ENCODE results near the gene ACP2.
A peak's percentile ranks its signal among the peaks of the same experiment; 100 is the strongest.

DNA sequence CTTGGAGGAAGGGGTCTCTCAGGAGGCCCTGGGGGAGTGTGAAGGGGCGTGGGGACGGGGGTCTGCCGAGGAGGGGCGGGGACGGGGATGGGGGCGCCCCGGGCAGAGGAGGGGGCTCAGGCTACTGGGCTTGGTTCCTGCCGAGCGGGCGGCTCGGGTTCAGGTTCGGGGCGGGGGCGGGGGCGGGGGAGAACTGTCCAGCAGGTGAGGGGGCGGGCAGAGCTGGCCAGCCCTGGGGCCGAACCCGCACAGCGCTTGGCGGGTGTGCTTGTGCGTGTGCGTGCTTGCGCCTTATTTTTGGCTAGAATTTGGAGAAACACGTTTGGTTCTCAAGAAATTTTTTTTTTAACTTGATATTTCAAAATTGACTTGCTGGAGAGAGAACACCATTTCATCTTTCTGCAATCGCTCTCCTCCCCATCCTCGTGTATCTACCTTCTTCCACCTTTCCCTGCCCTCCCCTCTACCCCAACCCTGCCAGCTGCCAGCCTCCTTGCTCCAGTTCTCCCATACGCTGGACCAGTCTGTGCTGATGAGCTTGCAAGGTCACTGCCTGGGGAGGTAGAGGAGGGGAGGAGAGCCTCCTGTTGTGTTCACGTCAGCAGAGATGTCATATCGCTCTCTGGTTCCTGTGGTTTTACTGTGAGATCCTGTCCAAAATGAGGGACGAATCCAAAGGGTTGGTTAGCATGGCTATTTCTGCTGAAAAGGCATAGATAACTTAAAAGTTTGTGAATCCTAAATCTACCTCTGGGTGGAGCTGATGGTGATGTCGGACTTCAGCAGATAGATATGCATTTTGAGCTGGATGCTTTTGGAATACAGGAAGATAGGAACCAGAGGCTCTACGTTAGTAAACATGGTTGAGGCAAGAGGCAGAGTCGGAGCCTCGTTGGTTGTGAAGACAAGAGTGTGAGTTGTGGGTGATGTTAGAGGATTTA is 22.0 kb upstream of the ACP2 start:
- TF ChIP-seq, protein P1, sequence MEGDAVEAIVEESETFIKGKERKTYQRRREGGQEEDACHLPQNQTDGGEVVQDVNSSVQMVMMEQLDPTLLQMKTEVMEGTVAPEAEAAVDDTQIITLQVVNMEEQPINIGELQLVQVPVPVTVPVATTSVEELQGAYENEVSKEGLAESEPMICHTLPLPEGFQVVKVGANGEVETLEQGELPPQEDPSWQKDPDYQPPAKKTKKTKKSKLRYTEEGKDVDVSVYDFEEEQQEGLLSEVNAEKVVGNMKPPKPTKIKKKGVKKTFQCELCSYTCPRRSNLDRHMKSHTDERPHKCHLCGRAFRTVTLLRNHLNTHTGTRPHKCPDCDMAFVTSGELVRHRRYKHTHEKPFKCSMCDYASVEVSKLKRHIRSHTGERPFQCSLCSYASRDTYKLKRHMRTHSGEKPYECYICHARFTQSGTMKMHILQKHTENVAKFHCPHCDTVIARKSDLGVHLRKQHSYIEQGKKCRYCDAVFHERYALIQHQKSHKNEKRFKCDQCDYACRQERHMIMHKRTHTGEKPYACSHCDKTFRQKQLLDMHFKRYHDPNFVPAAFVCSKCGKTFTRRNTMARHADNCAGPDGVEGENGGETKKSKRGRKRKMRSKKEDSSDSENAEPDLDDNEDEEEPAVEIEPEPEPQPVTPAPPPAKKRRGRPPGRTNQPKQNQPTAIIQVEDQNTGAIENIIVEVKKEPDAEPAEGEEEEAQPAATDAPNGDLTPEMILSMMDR (conservative IDR thresholded peaks at IDR 0.05; ENCODE audit: low read length) = peak; percentile 50
- TF ChIP-seq EZH2phosphoT487 (IDR thresholded peaks at IDR 0.05; ENCODE audit: borderline replicate concordance) = no peak

All from Loucy (cell line).